Suprapubic skin (tissue), 4 donors: Measurements from ENCODE around the gene INF2. TPM values are rescaled to one million over a fixed set of nuclear protein-coding genes. Genes with fewer than 3 reads are reported as not detected.

ENCODE experiments used
- DNase-seq, 2 donors: peaks; one replicate each; pipeline ENCODE4 v3.0.0-alpha.2; 2019; ENCODE audit warnings: low spot score in 2 of 2
- H3K27ac ChIP-seq: fragments of 200-600 bp; sonication (generic); one replicate; pipeline ENCODE4 v1.5.1; 2019
- H3K27me3 ChIP-seq: fragments of 200-600 bp; sonication (generic); one replicate; pipeline ENCODE4 v1.5.1; 2019
- H3K36me3 ChIP-seq: fragments of 200-600 bp; sonication (generic); one replicate; pipeline ENCODE4 v1.5.1; 2019
- H3K4me1 ChIP-seq: fragments of 200-600 bp; sonication (generic); one replicate; pipeline ENCODE4 v1.5.1; 2019
- H3K4me3 ChIP-seq: fragments of 200-600 bp; sonication (generic); one replicate; pipeline ENCODE4 v1.5.1; 2019; ENCODE audit warnings: mild to moderate bottlenecking
- H3K9me3 ChIP-seq: fragments of 200-600 bp; sonication (generic); one replicate; pipeline ENCODE4 v1.5.1; 2019
- CTCF ChIP-seq, 2 donors: fragments of 200-600 bp in 1 of 2; fragments of 450-650 bp in 1 of 2; sonication (generic) in 1 of 2; IDR thresholded peaks; one replicate each; pipeline ENCODE4 v1.5.1; 2016 to 2019; ENCODE audit warnings: antibody characterized with exemption in 2 of 2, mild to moderate bottlenecking in 1 of 2, moderate library complexity in 1 of 2
- EP300 ChIP-seq: sonication (generic); formaldehyde crosslinking; IDR thresholded peaks from one replicate; pipeline ENCODE4 v1.6.1; 2017; ENCODE audit warnings: antibody characterized with exemption
- POLR2A ChIP-seq, 2 donors: fragments of 450-650 bp; IDR thresholded peaks; one replicate each; pipeline ENCODE4 v1.6.1; 2017; ENCODE audit warnings: antibody characterized with exemption in 2 of 2, mild to moderate bottlenecking in 2 of 2, moderate library complexity in 2 of 2
- POLR2AphosphoS5 ChIP-seq, 3 donors: sonication (generic); formaldehyde crosslinking; IDR thresholded peaks; one replicate each; pipeline ENCODE4 v1.6.1; 2017; ENCODE audit warnings: antibody characterized with exemption in 3 of 3
- WGBS: methylation state at CpG from one replicate; pipeline ENCODE4 v1.1.5; 2018; 5-methylcytosine and 5-hydroxymethylcytosine counted together
- total RNA-seq, 4 donors: library from RNA; depleted of rRNA; stranded (reverse); fragments of >200 nt; gene quantifications; one replicate each; pipeline ENCODE4 v1.1.0, GENCODE V29; 2016

INF2 gene
- total RNA-seq, 4 donors from 2014 or later, result 52.1 to 126 (median 81.8) TPM

GRCh38 chr14:104702106-104702505 lies 12.7 kb downstream of the INF2 start:
- 72% methylated on average over 10 of the region's 12 CpGs for WGBS
- Histone ChIP-seq H3K27me3 (no peaks in the 10 kb centered on the region), H3K36me3 (peaks cover 60% of the 10 kb centered on the region), H3K27ac (no peak overlapping the region), H3K9me3 (no peaks in the 10 kb centered on the region), H3K4me1 (peaks cover 33% of the 10 kb centered on the region), H3K4me3 (no peak overlapping the region)
- DNase-seq, result no peak
- TF ChIP-seq POLR2A (IDR thresholded peaks at IDR 0.05) (no peak), EP300 (no peak), POLR2AphosphoS5 (IDR thresholded peaks at IDR 0.05) (no peak), CTCF (IDR thresholded peaks at IDR 0.05) (no peak)

GRCh38 chr14:104702673-104703072 lies 13.3 kb downstream of the INF2 start:
- Histone ChIP-seq H3K36me3 (peaks cover 60% of the 10 kb centered on the region), H3K27ac (no peak overlapping the region)

GRCh38 chr14:104703269-104703668 lies 13.9 kb downstream of the INF2 start:
- WGBS, result 78% methylated on average over 19 of the region's 28 CpGs
- Histone ChIP-seq H3K36me3 (peaks cover 60% of the 10 kb centered on the region), H3K27me3 (no peaks in the 10 kb centered on the region), H3K4me3 (no peak overlapping the region), H3K9me3 (no peaks in the 10 kb centered on the region), H3K4me1 (peaks cover 25% of the 10 kb centered on the region), H3K27ac (no peak overlapping the region)
- DNase-seq, result no peak
- TF ChIP-seq POLR2A (IDR thresholded peaks at IDR 0.05) (no peak), EP300 (no peak)

More at GRCh38 chr14:104702673-104703072, 13.3 kb downstream of the INF2 start:
- Histone ChIP-seq H3K9me3 (no peaks in the 10 kb centered on the region), H3K4me3 (no peak overlapping the region), H3K27me3 (no peaks in the 10 kb centered on the region), H3K4me1 (peaks cover 27% of the 10 kb centered on the region)
- TF ChIP-seq EP300 (no peak), CTCF (IDR thresholded peaks at IDR 0.05) (no peak), POLR2AphosphoS5 (IDR thresholded peaks at IDR 0.05) (no peak), POLR2A (IDR thresholded peaks at IDR 0.05) (no peak)
- no CpG with 5 or more reads among the region's 4 CpGs for WGBS
- no peak for DNase-seq

GRCh38 chr14:104704252-104704651 lies 14.8 kb downstream of the INF2 start:
- DNase-seq, result no peak
- H3K9me3 ChIP-seq, result no peaks in the 10 kb centered on the region
- 94% methylated on average over 22 of the region's 22 CpGs for WGBS
- H3K36me3 ChIP-seq, result peaks cover 62% of the 10 kb centered on the region
- H3K27ac ChIP-seq, result no peak overlapping the region
- no peak overlapping the region for H3K4me3 ChIP-seq
- H3K4me1 ChIP-seq, result peaks cover 18% of the 10 kb centered on the region
- no peaks in the 10 kb centered on the region for H3K27me3 ChIP-seq
- TF ChIP-seq EP300, result no peak
- TF ChIP-seq POLR2AphosphoS5 (IDR thresholded peaks at IDR 0.05), result no peak
- TF ChIP-seq CTCF (IDR thresholded peaks at IDR 0.05), result no peak
- TF ChIP-seq POLR2A (IDR thresholded peaks at IDR 0.05), result no peak

GRCh38 chr14:104705340-104706047 lies 16.1 kb downstream of the INF2 start:
- DNase-seq, result no peak
- H3K27ac ChIP-seq, result no peak overlapping the region
- WGBS, result 94% methylated on average over 4 of the region's 21 CpGs
- peaks cover 8% of the 10 kb centered on the region for H3K4me1 ChIP-seq
- no peaks in the 10 kb centered on the region for H3K9me3 ChIP-seq
- peaks cover 72% of the 10 kb centered on the region for H3K36me3 ChIP-seq
- TF ChIP-seq POLR2AphosphoS5 (IDR thresholded peaks at IDR 0.05) (no peak), EP300 (no peak), POLR2A (IDR thresholded peaks at IDR 0.05) (no peak), CTCF (IDR thresholded peaks at IDR 0.05) (no peak)
- H3K27me3 ChIP-seq, result no peaks in the 10 kb centered on the region
- no peak overlapping the region for H3K4me3 ChIP-seq
